ENCODE data around the gene GAS6. TPM values are rescaled to one million over a fixed set of nuclear protein-coding genes. Genes with fewer than 3 reads are reported as not detected.

The GAS6 gene
- total and polyA plus RNA-seq, 9 of the 15 experiments (the other 6 are each of a cell fraction or from before 2014, with no cell fraction given): 0.14 to 9.7 (median 4.7) TPM; not detected in 1

- H3K79me2 ChIP-seq (ENCODE audit: control insufficient read depth, insufficient read depth, low read length): no peaks in the 10 kb centered on the region
- FAIRE-seq: peak; percentile 23
- no TSS peak for BruUV-seq (replicated peaks)
- H3K9me3 ChIP-seq (replicated peaks; ENCODE audit: control insufficient read depth, insufficient read depth, low read depth, low read length): 0 out of 2 replicates have a peak, but pooled peaks cover 2% of the 10 kb centered on the region
- H2AFZ ChIP-seq (ENCODE audit: low read depth, low read length): no peak overlapping the region
- no peak overlapping the region for H3K9ac ChIP-seq (ENCODE audit: insufficient read depth in 1 of 2, low read depth in 2 of 2, low read length in 2 of 2)
- H3K27ac ChIP-seq (ENCODE audit: extremely low read depth, low read depth, low read length): no peak overlapping the region
- H3K4me3 ChIP-seq: no peak overlapping the region
- no peaks in the 10 kb centered on the region for H3K9me1 ChIP-seq (ENCODE audit: control insufficient read depth, insufficient read depth, low read length)
- 26% methylated on average over 12 of the region's 24 CpGs for WGBS (ENCODE audit: insufficient coverage, low coverage, missing lambda C conversion rate)
- ChIA-PET CTCF (ENCODE audit: low intra/inter-chr PET ratio) (interaction anchor here (0.6 to 0.8 kb wide), 2 partner anchors 88 to 130 kb away, joined by 3 to 4 read pairs; no protein-coding TSS in a partner anchor), POLR2A (no interaction called here)
- intact Hi-C loops (cut with micrococcal nuclease): loop anchor here (5.0 kb wide), 3 partner anchors 85 to 410 kb away; no protein-coding TSS in a partner anchor
- H3K4me2 ChIP-seq (ENCODE audit: insufficient read depth, low read length): no peak overlapping the region
- H3K27me3 ChIP-seq (ENCODE audit: control insufficient read depth in 2 of 2, insufficient read depth in 2 of 2, low read length in 2 of 2): peaks cover 0 to 11% of the 10 kb centered on the region in 2 experiments; a peak in 2 of 5 replicates
- no peaks in the 10 kb centered on the region for H3K36me3 ChIP-seq (ENCODE audit: control insufficient read depth, insufficient read depth, low read length)
- peak; percentile 52 to 69 (median 62) for DNase-seq (ENCODE audit: extremely low read depth in 1 of 4, low spot score in 3 of 4)
- in situ Hi-C loops (cut with MboI): no loop called here
- no peaks in the 10 kb centered on the region for H4K20me1 ChIP-seq (replicated peaks; ENCODE audit: control insufficient read depth, insufficient read depth, low read length)
- ATAC-seq: peak; percentile 79
- peaks cover 0 to 48% of the 10 kb centered on the region in 2 experiments; a peak in 2 of 5 replicates for H3K4me1 ChIP-seq (replicated peaks in 1 of 2; ENCODE audit: control insufficient read depth in 2 of 2, insufficient read depth in 2 of 2, low read length in 2 of 2)
- TF ChIP-seq MAX (CRISPR knock-in tag; IDR thresholded peaks at IDR 0.05): no peak
- no peak for TF ChIP-seq SETDB1 (IDR thresholded peaks at IDR 0.05; ENCODE audit: low read length)
- no peak for TF ChIP-seq ESRRB (CRISPR knock-in tag; IDR thresholded peaks at IDR 0.05; ENCODE audit: borderline replicate concordance)
- no peak for TF ChIP-seq ZNF511 (CRISPR knock-in tag; IDR thresholded peaks at IDR 0.05)
- no peak for TF ChIP-seq CREM (IDR thresholded peaks at IDR 0.05; ENCODE audit: low read depth)
- TF ChIP-seq ZNF146 (CRISPR knock-in tag; IDR thresholded peaks at IDR 0.05; ENCODE audit: unreplicated experiment): no peak
- TF ChIP-seq PRPF4 (IDR thresholded peaks at IDR 0.05; ENCODE audit: insufficient read depth, low read depth, low read length, poor library complexity, severe bottlenecking): no peak
- no peak for TF ChIP-seq SAFB2 (IDR thresholded peaks at IDR 0.05; ENCODE audit: borderline replicate concordance, low read depth, low read length, severe bottlenecking)
- peak; percentile 52 to 79 for TF ChIP-seq RAD21 (CRISPR knock-in tag; conservative IDR thresholded peaks at IDR 0.05 in 1 of 2, IDR thresholded peaks at IDR 0.05 in 1 of 2)
- TF ChIP-seq DDX20 (tag; IDR thresholded peaks at IDR 0.05; ENCODE audit: low read depth): no peak
- TF ChIP-seq PHB (CRISPR knock-in tag; IDR thresholded peaks at IDR 0.05): no peak
- TF ChIP-seq AFF1 (IDR thresholded peaks at IDR 0.05; ENCODE audit: low read depth in 1 of 2, partially characterized antibody in 2 of 2): no peak
- TF ChIP-seq TCF7 (IDR thresholded peaks at IDR 0.05; ENCODE audit: borderline replicate concordance): peak; percentile 98
- TF ChIP-seq LEF1 (IDR thresholded peaks at IDR 0.05): peak; percentile 72
- no peak for TF ChIP-seq NUFIP1 (IDR thresholded peaks at IDR 0.05; ENCODE audit: partially characterized antibody)
- TF ChIP-seq ASH1L (IDR thresholded peaks at IDR 0.05; ENCODE audit: borderline replicate concordance, low read depth, partially characterized antibody): no peak
Observed at GRCh38 chr13:113816946-113817859, 46.7 kb downstream of the GAS6 start.

Measured in K562 (cell line).